Naive thymus-derived CD4-positive, alpha-beta T cell (primary cell): ENCODE data around the gene TESK1. TPM values are rescaled to one million over a fixed set of nuclear protein-coding genes. Genes with fewer than 3 reads are reported as not detected.

Experiments used
- ATAC-seq: fragments of 150-1000 bp; cut with Tn5 transposase; 2 replicates; pipeline ENCODE4 v1.10.0; 2021; ENCODE audit warnings: mild to moderate bottlenecking, moderate library complexity
- CTCF ChIA-PET: fragments of 350-600 bp; sonication (Branson Sonifier 250); formaldehyde crosslinking; loops from one replicate; lab custom pipeline; 2021; ENCODE audit warnings: antibody characterized with exemption; lab: Charles Lee
- POLR2A ChIA-PET: fragments of 350-600 bp; sonication (Branson Sonifier 250); formaldehyde crosslinking; loops from one replicate; lab custom pipeline; 2021; ENCODE audit warnings: antibody characterized with exemption, inconsistent platforms; lab: Charles Lee
- DNase-seq, 9 donors: peaks; one replicate each; pipeline versions ENCODE4 v3.0.0 to v3.0.0-alpha.2; 2020 to 2022; ENCODE audit warnings: mixed read lengths in 1 of 9
- H3K27ac ChIP-seq: one replicate; pipeline ENCODE4 v1.7.0; 2013; ENCODE audit warnings: mild to moderate bottlenecking, low read depth, low read length, moderate library complexity
- H3K27me3 ChIP-seq, 2 donors: one replicate each; pipeline ENCODE4 v1.7.0; 2013; ENCODE audit warnings: low read length in 2 of 2, mild to moderate bottlenecking in 2 of 2, moderate library complexity in 2 of 2; ENCODE audit not compliant: control insufficient read depth in 2 of 2, insufficient read depth in 2 of 2
- H3K36me3 ChIP-seq, 3 experiments: 1 replicate in 2 of 3; 2 replicates in 1 of 3; pipeline ENCODE4 v1.7.0; 2013; ENCODE audit warnings: low read length in 3 of 3, mild to moderate bottlenecking in 3 of 3, moderate library complexity in 1 of 3; ENCODE audit not compliant: insufficient read depth in 3 of 3, control insufficient read depth in 2 of 3
- H3K4me1 ChIP-seq, 2 donors: one replicate each; pipeline ENCODE4 v1.7.0; 2013; ENCODE audit warnings: low read length in 2 of 2, mild to moderate bottlenecking in 2 of 2, moderate library complexity in 1 of 2; ENCODE audit not compliant: control insufficient read depth in 2 of 2, insufficient read depth in 2 of 2
- H3K4me3 ChIP-seq: 2 replicates; pipeline ENCODE4 v1.7.0; 2013; ENCODE audit warnings: mild to moderate bottlenecking, low read length
- H3K9me3 ChIP-seq, 3 experiments: 1 replicate in 2 of 3; 2 replicates in 1 of 3; pipeline ENCODE4 v1.7.0; 2013; ENCODE audit warnings: low read length in 3 of 3; ENCODE audit not compliant: control insufficient read depth in 2 of 3
- H3K27ac Mint-ChIP-seq, 9 donors: one replicate each; pipeline ENCODE4 v1.8.0; 2020 to 2022; ENCODE audit warnings: mixed read lengths in 9 of 9, mild to moderate bottlenecking in 8 of 9, moderate library complexity in 5 of 9, inconsistent platforms in 2 of 9
- H3K27me3 Mint-ChIP-seq, 5 donors: one replicate each; pipeline ENCODE4 v1.8.0; 2021 to 2022; ENCODE audit warnings: mixed read lengths in 5 of 5, mild to moderate bottlenecking in 1 of 5
- H3K36me3 Mint-ChIP-seq, 5 donors: one replicate each; pipeline ENCODE4 v1.8.0; 2020 to 2022; ENCODE audit warnings: mixed read lengths in 5 of 5, mild to moderate bottlenecking in 3 of 5, inconsistent platforms in 1 of 5
- H3K4me1 Mint-ChIP-seq, 7 donors: one replicate each; pipeline ENCODE4 v1.8.0; 2020 to 2022; ENCODE audit warnings: mixed read lengths in 7 of 7, mild to moderate bottlenecking in 3 of 7, inconsistent platforms in 1 of 7
- H3K4me3 Mint-ChIP-seq, 10 donors: one replicate each; pipeline ENCODE4 v1.8.0; 2020 to 2022; ENCODE audit warnings: mild to moderate bottlenecking in 10 of 10, mixed read lengths in 10 of 10, moderate library complexity in 6 of 10, inconsistent platforms in 2 of 10
- H3K9me3 Mint-ChIP-seq, 11 donors: one replicate each; pipeline ENCODE4 v1.8.0; 2020 to 2022; ENCODE audit warnings: mixed read lengths in 11 of 11, mild to moderate bottlenecking in 4 of 11, inconsistent platforms in 1 of 11, moderate library complexity in 1 of 11
- intact Hi-C, 2 donors: fragments of 100-400 bp; cut with micrococcal nuclease; formaldehyde crosslinking; loops; one replicate each; pipeline ENCODE4 v1.15.1; 2023
- polyA plus RNA-seq, 2 donors: library from polyadenylated mRNA; unstranded; fragments of 300-500 nt; fragmentation: Illumina TruSeq; gene quantifications; one replicate each; pipeline ENCODE4 v1.2.3, GENCODE V29; 2021
- total RNA-seq, 6 experiments: library from RNA in 5 of 6; stranded (reverse) in 5 of 6; gene quantifications; 1 replicate in 5 of 6; 2 replicates in 1 of 6; pipeline ENCODE4 v1.2.3 and lab custom pipeline; 2021 to 2026

Gene TESK1
- total and polyA plus RNA-seq, 7 experiments from 2014 or later: 3.5 to 45.5 (median 32.9) TPM

- POLR2A ChIA-PET: interaction anchor here (0.7 to 2.0 kb wide), 8 partner anchors 37 to 501 kb away, joined by 3 to 25 read pairs (median 4); partner anchors contain the start of genes CCDC107, CREB3, RMRP and SPAG8
- peak overlapping the region; percentile 92 to 100 (median 98) for H3K4me3 Mint-ChIP-seq
- CTCF ChIA-PET: interaction anchor here (0.7 to 1.3 kb wide), 14 partner anchors 14 to 292 kb away, joined by 3 to 8 read pairs (median 4); partner anchors contain the start of genes GBA2, RGP1 and TLN1
- peaks cover 0 to 12% (median 4%) of the 10 kb centered on the region in 5 donors for H3K36me3 Mint-ChIP-seq
- ATAC-seq (no peak), DNase-seq (no peak)
- Histone ChIP-seq H3K9me3 (no peaks in the 10 kb centered on the region), H3K27ac (peak overlapping the region; percentile 59), H3K4me3 (peak overlapping the region; percentile 63), H3K27me3 (no peaks in the 10 kb centered on the region), H3K36me3 (peaks cover 8 to 13% (median 11%) of the 10 kb centered on the region in 3 experiments), H3K4me1 (peaks cover 22 to 24% of the 10 kb centered on the region in 2 donors)
- peak overlapping the region; percentile 94 to 99 (median 98) for H3K27ac Mint-ChIP-seq
- H3K4me1 Mint-ChIP-seq: peaks cover 21 to 42% (median 35%) of the 10 kb centered on the region in 7 donors
- no peaks in the 10 kb centered on the region for H3K27me3 Mint-ChIP-seq
- peaks cover 0 to 3% (median 0%) of the 10 kb centered on the region in 11 donors for H3K9me3 Mint-ChIP-seq
- intact Hi-C loops: loop anchor here (1.0 to 10.0 kb wide), 10 partner anchors 111 to 1559 kb away; partner anchors contain the start of genes DNAI1 (in 1 of the 2), FAM219A (in 1 of the 2), FAM221B (in 1 of the 2) and KIF24 (in 1 of the 2)
Measured at GRCh38 chr9:35603506-35603985, 1.5 kb upstream of the TESK1 start.

DNA sequence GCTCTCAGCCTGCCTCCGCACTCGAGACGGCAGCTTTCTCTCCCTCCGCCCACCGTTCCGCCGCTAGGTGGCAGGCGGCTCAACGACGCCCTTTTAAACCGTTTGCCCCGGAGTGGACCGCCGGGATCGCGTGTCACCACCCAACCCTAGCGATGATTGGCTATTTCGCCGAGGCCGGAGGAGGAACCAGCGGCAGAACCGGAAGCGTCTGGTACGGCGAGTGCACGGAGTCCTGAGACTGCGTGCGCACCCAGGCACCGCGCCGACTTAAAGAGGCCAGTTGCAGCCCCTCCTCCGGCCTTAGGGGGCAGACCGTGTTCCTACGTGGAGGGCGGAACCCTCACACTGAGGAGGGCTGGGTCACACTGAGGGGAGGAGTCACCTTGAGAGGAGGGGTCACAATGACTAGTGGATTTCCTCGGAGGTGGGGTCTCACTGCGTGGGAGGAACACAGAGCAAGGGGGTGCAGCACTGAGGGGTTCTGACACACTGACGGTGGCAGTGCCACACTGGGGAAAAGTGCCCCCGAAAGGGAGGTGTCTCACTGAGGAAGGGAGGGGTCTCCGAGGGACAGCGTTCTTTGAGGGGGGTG, 980 bp upstream of the TESK1 start:
- intact Hi-C loops: loop anchor here (1.0 to 10.0 kb wide), 31 partner anchors 13 to 1861 kb away; partner anchors contain the start of genes CCDC107 (in 2 of the 2), CREB3 (in 2 of the 2), DNAJB5 (in 2 of the 2) and GBA2 (in 2 of the 2)
- Mint-ChIP-seq H3K36me3 (peaks cover 0 to 14% (median 4%) of the 10 kb centered on the region in 5 donors), H3K9me3 (peaks cover 0 to 3% (median 0%) of the 10 kb centered on the region in 11 donors), H3K27ac (peak overlapping the region; percentile 94 to 99 (median 98)), H3K4me3 (peak overlapping the region; percentile 92 to 100 (median 98)), H3K4me1 (peaks cover 21 to 42% (median 35%) of the 10 kb centered on the region in 7 donors), H3K27me3 (no peaks in the 10 kb centered on the region)
- POLR2A ChIA-PET: interaction anchor here (0.7 to 2.0 kb wide), 13 partner anchors 13 to 502 kb away, joined by 3 to 25 read pairs (median 4); partner anchors contain the start of genes CCDC107, CREB3, RMRP and SPAG8
- DNase-seq (peak; percentile 94 to 99 (median 99)), ATAC-seq (peak; percentile 95)
- peak overlapping the region; percentile 84 for H3K27ac ChIP-seq
- peaks cover 22 to 24% of the 10 kb centered on the region in 2 donors for H3K4me1 ChIP-seq
- H3K4me3 ChIP-seq: peak overlapping the region; percentile 65
- H3K36me3 ChIP-seq: peaks cover 8 to 19% (median 15%) of the 10 kb centered on the region in 3 experiments
- H3K27me3 ChIP-seq: no peaks in the 10 kb centered on the region
- CTCF ChIA-PET: interaction anchor here (0.7 to 1.3 kb wide), 14 partner anchors 13 to 292 kb away, joined by 3 to 8 read pairs (median 4); partner anchors contain the start of genes GBA2, RGP1 and TLN1
- no peaks in the 10 kb centered on the region for H3K9me3 ChIP-seq

DNA sequence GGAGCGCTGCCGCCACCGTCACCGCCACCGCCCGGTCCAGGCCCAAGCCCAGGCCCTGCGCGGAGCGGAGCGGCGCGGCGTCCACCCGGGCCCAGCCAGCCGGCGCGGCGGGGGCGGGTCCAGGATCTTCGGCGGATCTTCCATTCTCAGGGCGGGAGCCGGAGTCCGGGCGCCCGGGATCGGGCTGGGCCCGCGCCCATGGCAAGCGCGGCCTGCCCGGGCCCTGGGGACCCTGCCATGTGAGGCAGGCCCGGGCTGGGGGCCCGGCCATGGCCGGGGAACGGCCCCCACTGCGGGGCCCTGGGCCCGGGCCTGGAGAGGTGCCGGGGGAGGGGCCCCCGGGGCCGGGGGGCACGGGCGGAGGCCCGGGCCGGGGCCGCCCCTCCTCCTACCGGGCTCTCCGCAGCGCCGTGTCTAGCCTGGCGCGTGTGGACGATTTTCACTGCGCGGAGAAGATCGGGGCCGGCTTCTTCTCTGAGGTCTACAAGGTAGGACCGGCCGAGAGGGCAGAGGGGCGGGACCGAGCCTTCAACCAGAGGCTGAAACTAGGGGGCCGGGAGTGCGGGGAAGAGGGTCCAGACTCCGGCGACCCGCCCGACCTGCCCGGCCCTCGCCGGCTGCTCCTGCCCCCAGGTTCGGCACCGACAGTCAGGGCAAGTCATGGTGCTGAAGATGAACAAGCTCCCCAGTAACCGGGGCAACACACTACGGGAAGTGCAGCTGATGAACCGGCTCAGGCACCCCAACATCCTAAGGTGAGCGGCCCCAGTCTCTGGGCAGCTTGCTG, 482 bp downstream of the TESK1 start:
- ATAC-seq (no peak), DNase-seq (peak in 8 of 9 donors; percentile 38 to 54 (median 48))
- no peaks in the 10 kb centered on the region for H3K9me3 ChIP-seq
- H3K27me3 ChIP-seq: no peaks in the 10 kb centered on the region
- peak overlapping the region; percentile 58 for H3K4me3 ChIP-seq
- Mint-ChIP-seq H3K27ac (peak overlapping the region in 8 of 9 donors; percentile 31 to 92 (median 68)), H3K27me3 (no peaks in the 10 kb centered on the region), H3K9me3 (peaks cover 0 to 3% (median 0%) of the 10 kb centered on the region in 11 donors), H3K36me3 (peaks cover 0 to 14% (median 4%) of the 10 kb centered on the region in 5 donors), H3K4me3 (peak overlapping the region; percentile 75 to 99 (median 84)), H3K4me1 (peaks cover 23 to 44% (median 35%) of the 10 kb centered on the region in 7 donors)
- H3K4me1 ChIP-seq: peaks cover 22 to 24% of the 10 kb centered on the region in 2 donors
- intact Hi-C loops: loop anchor here (2.0 to 10.0 kb wide), 9 partner anchors 503 to 1859 kb away; partner anchors contain the start of genes DNAI1 (in 1 of the 2), DNAJB5 (in 1 of the 2), FAM219A (in 1 of the 2) and GNE (in 1 of the 2)
- peak overlapping the region; percentile 80 for H3K27ac ChIP-seq
- peaks cover 8 to 30% (median 15%) of the 10 kb centered on the region in 3 experiments for H3K36me3 ChIP-seq
- ChIA-PET CTCF (interaction anchor here (0.8 to 2.4 kb wide), 6 partner anchors 8 to 91 kb away, joined by 3 to 8 read pairs (median 4); no protein-coding TSS in a partner anchor), POLR2A (interaction anchor here (0.7 to 2.0 kb wide), 14 partner anchors 11 to 206 kb away, joined by 3 to 25 read pairs (median 4); partner anchors contain the start of genes CCDC107, CREB3, RMRP and SPAG8)

GRCh38 chr9:35606138-35606504, 1.1 kb downstream of the TESK1 start:
- Histone ChIP-seq H3K4me3 (peak overlapping the region; percentile 58), H3K27me3 (no peaks in the 10 kb centered on the region), H3K27ac (peak overlapping the region; percentile 80), H3K4me1 (peaks cover 24% of the 10 kb centered on the region in 2 donors), H3K9me3 (no peaks in the 10 kb centered on the region), H3K36me3 (peaks cover 8 to 30% (median 15%) of the 10 kb centered on the region in 3 experiments)
- peaks cover 0 to 14% (median 4%) of the 10 kb centered on the region in 5 donors for H3K36me3 Mint-ChIP-seq
- peaks cover 26 to 47% (median 36%) of the 10 kb centered on the region in 7 donors for H3K4me1 Mint-ChIP-seq
- intact Hi-C loops: loop anchor here in 1 of 2 donors (10.0 kb wide), 4 partner anchors 971 to 1561 kb away; partner anchors contain the start of genes DNAI1, FAM219A, SIGMAR1 and UBAP2
- H3K27me3 Mint-ChIP-seq: no peaks in the 10 kb centered on the region
- DNase-seq (no peak), ATAC-seq (no peak)
- CTCF ChIA-PET: interaction anchor here (1.0 to 2.4 kb wide), 5 partner anchors 10 to 91 kb away, joined by 3 to 8 read pairs (median 5); no protein-coding TSS in a partner anchor
- H3K9me3 Mint-ChIP-seq: peaks cover 0 to 3% (median 0%) of the 10 kb centered on the region in 11 donors
- H3K4me3 Mint-ChIP-seq: peak overlapping the region; percentile 75 to 87 (median 84)
- POLR2A ChIA-PET: interaction anchor here (0.7 to 1.2 kb wide), 6 partner anchors 10 to 126 kb away, joined by 3 to 10 read pairs (median 4); partner anchors contain the start of genes CCDC107, CREB3, RMRP and TLN1
- H3K27ac Mint-ChIP-seq: peak overlapping the region in 8 of 9 donors; percentile 31 to 92 (median 68)

GRCh38 chr9:35606726-35607125, 1.7 kb downstream of the TESK1 start:
- peak overlapping the region in 2 of 9 donors; percentile 10 to 72 for H3K27ac Mint-ChIP-seq
- ChIA-PET CTCF (interaction anchor here (1.4 to 2.4 kb wide), 2 partner anchors 9 to 40 kb away, joined by 3 to 8 read pairs; no protein-coding TSS in a partner anchor), POLR2A (interaction anchor here (1.2 kb wide), 1 partner anchor 10 kb away, joined by 10 read pairs; no protein-coding TSS in a partner anchor)
- no peaks in the 10 kb centered on the region for H3K27me3 ChIP-seq
- peak overlapping the region; percentile 22 to 75 (median 48) for H3K4me3 Mint-ChIP-seq
- H3K36me3 ChIP-seq: peaks cover 8 to 30% (median 15%) of the 10 kb centered on the region in 3 experiments
- no peak for ATAC-seq
- H3K9me3 Mint-ChIP-seq: peaks cover 0 to 3% (median 0%) of the 10 kb centered on the region in 11 donors
- no peak for DNase-seq
- intact Hi-C loops: loop anchor here in 1 of 2 donors (10.0 kb wide), 4 partner anchors 972 to 1562 kb away; partner anchors contain the start of genes DNAI1, FAM219A, SIGMAR1 and UBAP2
- no peak overlapping the region for H3K4me3 ChIP-seq
- H3K4me1 Mint-ChIP-seq: peaks cover 30 to 51% (median 42%) of the 10 kb centered on the region in 7 donors
- H3K27me3 Mint-ChIP-seq: no peaks in the 10 kb centered on the region
- peaks cover 26 to 30% of the 10 kb centered on the region in 2 donors for H3K4me1 ChIP-seq
- no peaks in the 10 kb centered on the region for H3K9me3 ChIP-seq
- no peak overlapping the region for H3K27ac ChIP-seq
- H3K36me3 Mint-ChIP-seq: peaks cover 0 to 14% (median 4%) of the 10 kb centered on the region in 5 donors
